ENCODE measurements around the gene TNRC6B.

- TF ChIP-seq CTCF (optimal IDR thresholded peaks at IDR 0.05 in 1 of 3, IDR thresholded peaks at IDR 0.05 in 1 of 3, conservative IDR thresholded peaks at IDR 0.05 in 1 of 3; ENCODE audit: extremely low read depth in 1 of 3, insufficient read depth in 2 of 3, low read length in 3 of 3) (no peak), EZH2 (IDR thresholded peaks at IDR 0.05; ENCODE audit: low read length) (no peak)
These were observed 169.6 kb downstream of the TNRC6B start for GRCh38 chr22:40347300-40347699.

Measured in keratinocyte (primary cell).